Loucy (cell line): ENCODE measurements around the gene CUX1.

Experiments used
- EZH2phosphoT487 ChIP-seq: fragments of 200-600 bp; IDR thresholded peaks from 2 replicates; pipeline ENCODE4 v1.6.1; 2018; ENCODE audit warnings: antibody characterized with exemption, mild to moderate bottlenecking, moderate library complexity, borderline replicate concordance
- TF ChIP-seq, protein P1 (sequence below): fragments of 200-600 bp; sonication (generic); conservative IDR thresholded peaks from 2 replicates; pipeline ENCODE4 v1.5.1; 2014; ENCODE audit warnings: mild to moderate bottlenecking, antibody characterized with exemption, low read length

GRCh38 chr7:101875283-101875846 is 57.9 kb downstream of the CUX1 start:
- TF ChIP-seq, protein P1, sequence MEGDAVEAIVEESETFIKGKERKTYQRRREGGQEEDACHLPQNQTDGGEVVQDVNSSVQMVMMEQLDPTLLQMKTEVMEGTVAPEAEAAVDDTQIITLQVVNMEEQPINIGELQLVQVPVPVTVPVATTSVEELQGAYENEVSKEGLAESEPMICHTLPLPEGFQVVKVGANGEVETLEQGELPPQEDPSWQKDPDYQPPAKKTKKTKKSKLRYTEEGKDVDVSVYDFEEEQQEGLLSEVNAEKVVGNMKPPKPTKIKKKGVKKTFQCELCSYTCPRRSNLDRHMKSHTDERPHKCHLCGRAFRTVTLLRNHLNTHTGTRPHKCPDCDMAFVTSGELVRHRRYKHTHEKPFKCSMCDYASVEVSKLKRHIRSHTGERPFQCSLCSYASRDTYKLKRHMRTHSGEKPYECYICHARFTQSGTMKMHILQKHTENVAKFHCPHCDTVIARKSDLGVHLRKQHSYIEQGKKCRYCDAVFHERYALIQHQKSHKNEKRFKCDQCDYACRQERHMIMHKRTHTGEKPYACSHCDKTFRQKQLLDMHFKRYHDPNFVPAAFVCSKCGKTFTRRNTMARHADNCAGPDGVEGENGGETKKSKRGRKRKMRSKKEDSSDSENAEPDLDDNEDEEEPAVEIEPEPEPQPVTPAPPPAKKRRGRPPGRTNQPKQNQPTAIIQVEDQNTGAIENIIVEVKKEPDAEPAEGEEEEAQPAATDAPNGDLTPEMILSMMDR = no peak
- no peak for TF ChIP-seq EZH2phosphoT487
